ENCODE measurements around the gene TMEM41A. TPM values are rescaled to one million over a fixed set of nuclear protein-coding genes. Genes with fewer than 3 reads are reported as not detected.
"Not testable (repeated sequence)": the region's sequence is repeated elsewhere in the genome, so short reads cannot be mapped to it uniquely, and the experiment has no call there.

Gene TMEM41A
- total and polyA plus RNA-seq, 9 donors, result 13.3 to 26.3 (median 17.8) TPM

- TF ChIP-seq POLR2A (IDR thresholded peaks at IDR 0.05), result no peak
- no peak for TF ChIP-seq EP300 (IDR thresholded peaks at IDR 0.05)
- TF ChIP-seq, protein P1, sequence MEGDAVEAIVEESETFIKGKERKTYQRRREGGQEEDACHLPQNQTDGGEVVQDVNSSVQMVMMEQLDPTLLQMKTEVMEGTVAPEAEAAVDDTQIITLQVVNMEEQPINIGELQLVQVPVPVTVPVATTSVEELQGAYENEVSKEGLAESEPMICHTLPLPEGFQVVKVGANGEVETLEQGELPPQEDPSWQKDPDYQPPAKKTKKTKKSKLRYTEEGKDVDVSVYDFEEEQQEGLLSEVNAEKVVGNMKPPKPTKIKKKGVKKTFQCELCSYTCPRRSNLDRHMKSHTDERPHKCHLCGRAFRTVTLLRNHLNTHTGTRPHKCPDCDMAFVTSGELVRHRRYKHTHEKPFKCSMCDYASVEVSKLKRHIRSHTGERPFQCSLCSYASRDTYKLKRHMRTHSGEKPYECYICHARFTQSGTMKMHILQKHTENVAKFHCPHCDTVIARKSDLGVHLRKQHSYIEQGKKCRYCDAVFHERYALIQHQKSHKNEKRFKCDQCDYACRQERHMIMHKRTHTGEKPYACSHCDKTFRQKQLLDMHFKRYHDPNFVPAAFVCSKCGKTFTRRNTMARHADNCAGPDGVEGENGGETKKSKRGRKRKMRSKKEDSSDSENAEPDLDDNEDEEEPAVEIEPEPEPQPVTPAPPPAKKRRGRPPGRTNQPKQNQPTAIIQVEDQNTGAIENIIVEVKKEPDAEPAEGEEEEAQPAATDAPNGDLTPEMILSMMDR (IDR thresholded peaks at IDR 0.05), result no peak
- 86 to 94% (median 87%) methylated on average over 3 of the region's 3 CpGs for WGBS, 3 donors
- H3K4me3 ChIP-seq, result no peak overlapping the region
- H3K27ac ChIP-seq, result no peak overlapping the region
- H3K9me3 ChIP-seq, result no peaks in the 10 kb centered on the region
- no peaks in the 10 kb centered on the region for H3K4me1 ChIP-seq (ENCODE audit: insufficient read depth)
- H3K27me3 ChIP-seq, result no peaks in the 10 kb centered on the region
- intact Hi-C loops (cut with DNase I), result no loop called here
- no peaks in the 10 kb centered on the region for H3K36me3 ChIP-seq
- DNase-seq, result no peak
Observed at GRCh38 chr3:185477316-185477715, 21.5 kb downstream of the TMEM41A start.

- DNase-seq; H3K36me3 ChIP-seq; H3K27me3 ChIP-seq; H3K27ac ChIP-seq; H3K9me3 ChIP-seq; H3K4me3 ChIP-seq; intact Hi-C loops (cut with DNase I); H3K4me1 ChIP-seq (ENCODE audit: insufficient read depth): not testable (repeated sequence)
- 96 to 99% (median 97%) methylated on average over 6 of the region's 6 CpGs for WGBS, 3 donors
Observed at GRCh38 chr3:185474922-185475321, 23.9 kb downstream of the TMEM41A start.

- Histone ChIP-seq H3K27me3 (no peaks in the 10 kb centered on the region), H3K36me3 (no peaks in the 10 kb centered on the region), H3K9me3 (no peaks in the 10 kb centered on the region), H3K27ac (no peak overlapping the region), H3K4me1 (ENCODE audit: insufficient read depth) (no peaks in the 10 kb centered on the region), H3K4me3 (no peak overlapping the region)
- no peak for TF ChIP-seq EP300 (IDR thresholded peaks at IDR 0.05)
- TF ChIP-seq, protein P1 (IDR thresholded peaks at IDR 0.05), result no peak
- no peak for TF ChIP-seq POLR2A (IDR thresholded peaks at IDR 0.05)
- 89 to 93% (median 92%) methylated on average over 15 of the region's 15 CpGs for WGBS, 3 donors
- intact Hi-C loops (cut with DNase I), result no loop called here
- DNase-seq, result no peak
Observed at GRCh38 chr3:185473290-185473815, 25.5 kb downstream of the TMEM41A start.

DNA sequence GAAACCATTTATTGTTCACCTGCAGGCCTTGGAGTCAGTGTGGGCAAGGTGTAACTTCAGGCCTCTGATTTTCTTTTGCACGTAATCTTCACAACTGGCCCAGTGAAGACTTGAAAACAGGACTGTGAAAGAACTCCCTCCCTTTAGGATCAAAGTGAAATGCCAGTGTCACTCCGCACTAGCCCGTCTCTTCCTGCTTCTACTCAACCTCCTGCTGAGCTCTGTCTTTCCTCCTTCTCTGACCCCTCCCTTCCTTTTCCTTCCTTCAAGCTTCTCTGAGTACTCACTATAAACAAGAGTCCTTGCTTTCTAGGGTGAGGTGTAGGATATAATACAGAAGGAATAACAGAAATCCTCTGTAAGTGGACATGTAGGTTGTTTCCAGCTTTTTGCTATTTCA lies 28.5 kb downstream of the TMEM41A start:
- no peaks in the 10 kb centered on the region for H3K27me3 ChIP-seq
- no peak for DNase-seq
- no peaks in the 10 kb centered on the region for H3K4me1 ChIP-seq (ENCODE audit: insufficient read depth)
- no peak overlapping the region for H3K27ac ChIP-seq
- TF ChIP-seq EP300 (IDR thresholded peaks at IDR 0.05) (no peak), POLR2A (IDR thresholded peaks at IDR 0.05) (no peak)
- TF ChIP-seq, protein P1 (IDR thresholded peaks at IDR 0.05), result no peak
- 80 to 89% (median 83%) methylated on average over 3 of the region's 3 CpGs for WGBS, 3 donors
- no peak overlapping the region for H3K4me3 ChIP-seq
- no peaks in the 10 kb centered on the region for H3K9me3 ChIP-seq
- intact Hi-C loops (cut with DNase I), result no loop called here
- no peaks in the 10 kb centered on the region for H3K36me3 ChIP-seq

DNA sequence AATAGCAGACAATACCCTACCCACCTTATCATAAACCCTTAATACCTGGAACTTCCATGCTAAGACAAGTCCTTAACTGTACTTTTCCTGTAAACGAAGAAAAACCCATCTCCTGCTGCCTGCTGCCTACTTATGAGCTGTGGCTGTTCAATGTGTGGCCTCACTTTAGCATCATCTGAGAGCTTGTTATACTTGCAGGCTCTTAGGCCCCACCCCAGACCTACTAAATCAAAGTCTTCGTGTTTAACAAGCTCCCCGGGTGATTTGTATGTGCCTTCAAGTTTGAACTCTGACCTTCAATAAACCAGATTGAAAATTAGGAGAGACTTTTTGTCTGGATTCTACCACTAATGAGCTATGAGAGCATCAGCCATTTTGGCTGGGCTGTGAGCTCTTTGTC lies 29.3 kb downstream of the TMEM41A start:
- TF ChIP-seq, protein P1 (IDR thresholded peaks at IDR 0.05), result no peak
- no peak for TF ChIP-seq EP300 (IDR thresholded peaks at IDR 0.05)
- no peak for TF ChIP-seq POLR2A (IDR thresholded peaks at IDR 0.05)
- Histone ChIP-seq H3K27ac (no peak overlapping the region), H3K4me3 (no peak overlapping the region), H3K36me3 (no peaks in the 10 kb centered on the region), H3K27me3 (no peaks in the 10 kb centered on the region), H3K9me3 (no peaks in the 10 kb centered on the region), H3K4me1 (ENCODE audit: insufficient read depth) (no peaks in the 10 kb centered on the region)
- DNase-seq, result no peak
- intact Hi-C loops (cut with DNase I), result no loop called here
- WGBS, 3 donors, result 56 to 66% (median 58%) methylated on average over 3 of the region's 3 CpGs

DNA sequence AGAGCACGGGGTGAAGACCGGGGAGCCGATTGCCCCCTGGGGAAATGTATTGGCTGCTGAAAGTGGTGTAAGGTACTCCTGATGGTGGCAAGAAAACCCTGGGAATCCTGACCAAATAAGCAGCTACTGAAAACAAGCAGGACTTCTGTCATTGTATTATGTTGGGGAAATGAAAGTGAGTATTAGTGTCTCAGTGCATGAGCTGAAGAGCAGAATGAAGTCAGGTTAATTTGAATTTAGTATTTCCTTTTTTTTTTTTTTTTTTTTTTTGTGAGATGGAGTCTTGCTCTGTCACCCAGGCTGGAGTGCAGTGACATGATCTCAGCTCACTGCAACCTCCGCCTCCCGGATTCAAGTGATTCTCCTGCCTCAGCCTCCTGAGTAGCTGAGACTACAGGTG lies 32.7 kb downstream of the TMEM41A start:
- H3K36me3 ChIP-seq; intact Hi-C loops (cut with DNase I); DNase-seq: not testable (repeated sequence)

More for the DNA sequence above, 32.7 kb downstream of the TMEM41A start:
- not testable (repeated sequence) for H3K27ac ChIP-seq; H3K4me3 ChIP-seq; H3K9me3 ChIP-seq; H3K27me3 ChIP-seq; H3K4me1 ChIP-seq (ENCODE audit: insufficient read depth)
- 91 to 96% (median 95%) methylated on average over 5 of the region's 5 CpGs for WGBS, 3 donors
